Parathyroid adenoma (tissue), 2 donors: ENCODE measurements around the gene APOBEC3C.
"Not testable (repeated sequence)": the region's sequence is repeated elsewhere in the genome, so short reads cannot be mapped to it uniquely, and the experiment has no call there.

Experiments
- H2AFZ ChIP-seq: fragments of 300-600 bp; sonication (generic); one replicate; pipeline ENCODE4 v1.7.0; 2017; ENCODE audit warnings: antibody characterized with exemption, mild to moderate bottlenecking
- H3K27ac ChIP-seq: fragments of 300-600 bp; sonication (generic); one replicate; pipeline ENCODE4 v1.7.0; 2017
- H3K27me3 ChIP-seq: fragments of 300-600 bp; sonication (generic); one replicate; pipeline ENCODE4 v1.7.0; 2017; ENCODE audit warnings: low read length; ENCODE audit not compliant: control insufficient read depth, insufficient read depth
- H3K36me3 ChIP-seq: fragments of 300-600 bp; sonication (generic); one replicate; pipeline ENCODE4 v1.7.0; 2017; ENCODE audit warnings: low read length; ENCODE audit not compliant: control insufficient read depth, insufficient read depth
- H3K4me1 ChIP-seq: fragments of 300-600 bp; sonication (generic); one replicate; pipeline ENCODE4 v1.7.0; 2017; ENCODE audit warnings: control low read depth
- H3K4me2 ChIP-seq: fragments of 300-600 bp; sonication (generic); one replicate; pipeline ENCODE4 v1.7.0; 2017; ENCODE audit warnings: low read length
- H3K4me3 ChIP-seq: fragments of 300-600 bp; sonication (generic); one replicate; pipeline ENCODE4 v1.7.0; 2017; ENCODE audit warnings: low read depth, low read length
- H3K79me2 ChIP-seq: fragments of 300-600 bp; sonication (generic); one replicate; pipeline ENCODE4 v1.7.0; 2017; ENCODE audit warnings: control low read depth
- H3K9ac ChIP-seq: fragments of 300-600 bp; sonication (generic); one replicate; pipeline ENCODE4 v1.7.0; 2017; ENCODE audit warnings: mild to moderate bottlenecking
- H3K9me3 ChIP-seq: fragments of 300-600 bp; sonication (generic); one replicate; pipeline ENCODE4 v1.7.0; 2017; ENCODE audit warnings: low read length; ENCODE audit not compliant: control insufficient read depth
- CTCF ChIP-seq: fragments of 300-600 bp; sonication (generic); IDR thresholded peaks from one replicate; pipeline ENCODE4 v1.7.0; 2017; ENCODE audit warnings: antibody characterized with exemption, mild to moderate bottlenecking
- donor health status: primary hyperparathyroidism.

The APOBEC3C gene

GRCh38 chr22:39055658-39056057 lies 41.6 kb downstream of the APOBEC3C start:
- Histone ChIP-seq H3K27me3 (no peaks in the 10 kb centered on the region), H3K9ac (no peak overlapping the region), H3K4me1 (no peaks in the 10 kb centered on the region), H3K36me3 (no peaks in the 10 kb centered on the region), H2AFZ (no peak overlapping the region), H3K27ac (no peak overlapping the region), H3K4me3 (no peak overlapping the region), H3K4me2 (no peak overlapping the region), H3K79me2 (no peaks in the 10 kb centered on the region), H3K9me3 (no peaks in the 10 kb centered on the region)
- no peak for TF ChIP-seq CTCF

- not testable (repeated sequence) for H2AFZ ChIP-seq, H3K27me3 ChIP-seq, H3K36me3 ChIP-seq, H3K9me3 ChIP-seq, H3K4me2 ChIP-seq, H3K27ac ChIP-seq, H3K9ac ChIP-seq, H3K4me3 ChIP-seq, H3K4me1 ChIP-seq, H3K79me2 ChIP-seq
Observed at GRCh38 chr22:39061290-39061689, 47.2 kb downstream of the APOBEC3C start.

DNA sequence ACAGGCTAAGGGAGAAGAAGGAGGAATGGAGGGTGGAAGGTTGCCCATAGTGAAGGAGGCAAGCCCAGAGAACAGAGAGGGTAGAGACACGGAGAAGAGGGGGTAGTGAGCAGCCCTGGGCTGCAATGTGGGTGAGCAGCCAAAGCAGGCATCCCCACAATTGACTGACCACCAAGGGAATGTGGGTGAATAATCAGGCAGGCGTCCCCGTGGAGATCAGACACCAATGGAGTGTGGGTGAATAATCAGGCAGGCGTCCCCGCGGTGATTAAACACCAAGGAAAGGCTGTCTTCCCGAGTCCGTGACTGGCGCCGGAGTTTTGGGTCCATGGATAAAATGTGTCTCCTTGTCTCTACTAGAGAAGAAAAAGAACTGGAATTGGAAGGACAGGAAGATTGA lies 47.9 kb downstream of the APOBEC3C start:
- not testable (repeated sequence) for H3K79me2 ChIP-seq, H2AFZ ChIP-seq, H3K4me2 ChIP-seq, H3K27me3 ChIP-seq, H3K27ac ChIP-seq, H3K4me3 ChIP-seq, H3K9me3 ChIP-seq, H3K4me1 ChIP-seq, H3K36me3 ChIP-seq, H3K9ac ChIP-seq

GRCh38 chr22:39063904-39064303 lies 49.8 kb downstream of the APOBEC3C start:
- not testable (repeated sequence) for H3K4me2 ChIP-seq, H3K27me3 ChIP-seq, H2AFZ ChIP-seq, H3K4me1 ChIP-seq, H3K36me3 ChIP-seq, H3K9ac ChIP-seq, H3K27ac ChIP-seq, H3K79me2 ChIP-seq, H3K4me3 ChIP-seq, H3K9me3 ChIP-seq

- H3K9me3 ChIP-seq, H3K4me1 ChIP-seq, H3K27me3 ChIP-seq, H3K9ac ChIP-seq, H3K36me3 ChIP-seq, H3K27ac ChIP-seq, H3K4me2 ChIP-seq, H2AFZ ChIP-seq, H3K79me2 ChIP-seq, H3K4me3 ChIP-seq: not testable (repeated sequence)
Observed at GRCh38 chr22:39066442-39067276, 52.6 kb downstream of the APOBEC3C start.

- Histone ChIP-seq H3K9ac (no peak overlapping the region), H3K4me1 (peaks cover 2% of the 10 kb centered on the region), H3K4me3 (no peak overlapping the region), H3K9me3 (no peaks in the 10 kb centered on the region), H3K27me3 (no peaks in the 10 kb centered on the region), H3K79me2 (no peaks in the 10 kb centered on the region), H3K4me2 (no peak overlapping the region), H3K27ac (no peak overlapping the region), H3K36me3 (no peaks in the 10 kb centered on the region), H2AFZ (peak overlapping the region; percentile 42)
- no peak for TF ChIP-seq CTCF
Observed at GRCh38 chr22:39068033-39068785, 54.2 kb downstream of the APOBEC3C start.
